Frontal cortex (tissue), 1 donor: ENCODE results near the gene GLT8D1. TPM values are rescaled to one million over a fixed set of nuclear protein-coding genes. Genes with fewer than 3 reads are reported as not detected.
A peak's percentile ranks its signal among the peaks of the same experiment; 100 is the strongest.

ENCODE experiments used
- small RNA-seq: library from RNA; depleted of rRNA; stranded (forward); fragments of <200 nt; gene quantifications from one replicate; pipeline ENCODE3, GENCODE V24; 2014
- total RNA-seq: library from RNA; depleted of rRNA; stranded (reverse); fragments of >200 nt; gene quantifications from one replicate; pipeline ENCODE4 v1.2.3, GENCODE V29; 2014

Gene GLT8D1
- total RNA-seq, 1 donor from 2014 or later: 57.9 TPM

Small RNA genes within 50 kb of the gene (small RNA-seq; reads per million reads assigned to genes)
- gene AC006254.2 (not detected), gene RF00569 (1,708 reads per million, percentile 99 among the genes with 10 or more reads in this experiment), gene RF01183 (not detected), gene SNORD19 (0.13 reads per million), gene SNORD19B (not detected), gene SNORD69 (4,990 reads per million, percentile 100 among the genes with 10 or more reads in this experiment)

Other genes starting within 250 kb of the GLT8D1 start
- 13.9 TPM for gene STAB1, start 210.5 kb downstream of the GLT8D1 start, total RNA-seq
- gene NT5DC2, start 171.9 kb downstream of the GLT8D1 start, total RNA-seq: 39.9 TPM
- 2.0 TPM for gene UQCC5, start 169.2 kb downstream of the GLT8D1 start, total RNA-seq
- 181 TPM for gene PBRM1, start 19.9 kb downstream of the GLT8D1 start, total RNA-seq
- 70.1 TPM for gene GNL3, start 19.8 kb downstream of the GLT8D1 start, total RNA-seq
- 39.9 TPM for gene SPCS1, start 315 bp upstream of the GLT8D1 start, total RNA-seq
- 53.4 TPM for gene NEK4, start 65.1 kb upstream of the GLT8D1 start, total RNA-seq
- gene ITIH1, start 71.8 kb upstream of the GLT8D1 start, total RNA-seq: not detected
- gene ITIH3, start 89.0 kb upstream of the GLT8D1 start, total RNA-seq: not detected
- 6.1 TPM for gene ITIH4, start 124.9 kb upstream of the GLT8D1 start, total RNA-seq
- gene MUSTN1, start 129.2 kb upstream of the GLT8D1 start, total RNA-seq: not detected
- gene STIMATE, start 191.8 kb upstream of the GLT8D1 start, total RNA-seq: 12.6 TPM